ENCODE data around the gene LIPC. TPM values are rescaled to one million over a fixed set of nuclear protein-coding genes. Genes with fewer than 3 reads are reported as not detected.

The LIPC gene
- polyA plus RNA-seq, 3 donors = 0.37 TPM; not detected in 2

- intact Hi-C loops (cut with micrococcal nuclease) = no loop called here
- peaks cover 0 to 1% (median 0%) of the 10 kb centered on the region in 7 donors for H3K9me3 Mint-ChIP-seq
- no peak overlapping the region for H3K4me3 Mint-ChIP-seq
- H3K9me3 ChIP-seq (replicated peaks in 1 of 2; ENCODE audit: control insufficient read depth in 1 of 2, insufficient read depth in 1 of 2, low read length in 2 of 2) = no peaks in the 10 kb centered on the region
- WGBS (ENCODE audit: insufficient coverage) = 95% methylated on average over 18 of the region's 24 CpGs
- no peak for TF ChIP-seq CTCF (IDR thresholded peaks at IDR 0.05)
- no peak overlapping the region for H3K9ac ChIP-seq (ENCODE audit: insufficient read depth, low read length, poor library complexity, severe bottlenecking)
- H3K79me2 ChIP-seq (ENCODE audit: insufficient read depth, low read length) = no peaks in the 10 kb centered on the region
- no peak overlapping the region for H3K27ac ChIP-seq (ENCODE audit: low read depth in 1 of 2, low read length in 2 of 2)
- H3K36me3 Mint-ChIP-seq = no peaks in the 10 kb centered on the region
- no peak overlapping the region for H3K4me2 ChIP-seq (replicated peaks; ENCODE audit: extremely low read depth, low read length, poor library complexity, severe bottlenecking)
- no peaks in the 10 kb centered on the region for H3K27me3 ChIP-seq (ENCODE audit: control insufficient read depth in 2 of 2, insufficient read depth in 2 of 2, low read length in 2 of 2)
- H3K36me3 ChIP-seq (replicated peaks in 1 of 2; ENCODE audit: control insufficient read depth in 1 of 2, insufficient read depth in 2 of 2, low read length in 2 of 2) = no peaks in the 10 kb centered on the region
- peaks cover 20% of the 10 kb centered on the region for H3K4me1 Mint-ChIP-seq
- no peak for DNase-seq
- no peak overlapping the region for H2AFZ ChIP-seq (ENCODE audit: insufficient read depth, low read depth, low read length, poor library complexity, severe bottlenecking)
- peaks cover 15 to 38% of the 10 kb centered on the region in 2 donors for H3K4me1 ChIP-seq (ENCODE audit: control insufficient read depth in 1 of 2, insufficient read depth in 2 of 2, low read length in 2 of 2)
- no peaks in the 10 kb centered on the region for H4K20me1 ChIP-seq (ENCODE audit: insufficient read depth, low read length)
- H3K4me3 ChIP-seq (replicated peaks in 1 of 3; ENCODE audit: low read depth in 2 of 3, low read length in 3 of 3) = no peak overlapping the region
- H3K27ac Mint-ChIP-seq = peak overlapping the region in 1 of 7 donors; percentile 18
- H3K27me3 Mint-ChIP-seq (ENCODE audit: low read depth in 3 of 3) = peaks cover 1 to 7% (median 2%) of the 10 kb centered on the region in 3 donors
Observed at GRCh38 chr15:58552505-58553364, 120.9 kb downstream of the LIPC start.

GRCh38 chr15:58553365-58553918 is 121.7 kb downstream of the LIPC start:
- H3K27ac ChIP-seq (ENCODE audit: low read depth in 1 of 2, low read length in 2 of 2) = no peak overlapping the region
- Mint-ChIP-seq H3K9me3 (peaks cover 0 to 1% (median 0%) of the 10 kb centered on the region in 7 donors), H3K27me3 (ENCODE audit: low read depth in 3 of 3) (peaks cover 1 to 11% (median 2%) of the 10 kb centered on the region in 3 donors), H3K4me1 (peaks cover 20% of the 10 kb centered on the region), H3K36me3 (no peaks in the 10 kb centered on the region), H3K4me3 (no peak overlapping the region), H3K27ac (peak overlapping the region in 1 of 7 donors; percentile 52)
- no peak for DNase-seq
- no peak overlapping the region for H3K4me3 ChIP-seq (replicated peaks in 1 of 3; ENCODE audit: low read depth in 2 of 3, low read length in 3 of 3)
- H3K79me2 ChIP-seq (ENCODE audit: insufficient read depth, low read length) = no peaks in the 10 kb centered on the region
- WGBS (ENCODE audit: insufficient coverage) = 100% methylated on average over 9 of the region's 10 CpGs
- H4K20me1 ChIP-seq (ENCODE audit: insufficient read depth, low read length) = no peaks in the 10 kb centered on the region
- peaks cover 15 to 38% of the 10 kb centered on the region in 2 donors for H3K4me1 ChIP-seq (ENCODE audit: control insufficient read depth in 1 of 2, insufficient read depth in 2 of 2, low read length in 2 of 2)
- no peaks in the 10 kb centered on the region for H3K27me3 ChIP-seq (ENCODE audit: control insufficient read depth in 2 of 2, insufficient read depth in 2 of 2, low read length in 2 of 2)
- no peak for TF ChIP-seq CTCF (IDR thresholded peaks at IDR 0.05)
- H3K9me3 ChIP-seq (replicated peaks in 1 of 2; ENCODE audit: control insufficient read depth in 1 of 2, insufficient read depth in 1 of 2, low read length in 2 of 2) = no peaks in the 10 kb centered on the region
- H2AFZ ChIP-seq (ENCODE audit: insufficient read depth, low read depth, low read length, poor library complexity, severe bottlenecking) = no peak overlapping the region
- H3K36me3 ChIP-seq (replicated peaks in 1 of 2; ENCODE audit: control insufficient read depth in 1 of 2, insufficient read depth in 2 of 2, low read length in 2 of 2) = no peaks in the 10 kb centered on the region
- intact Hi-C loops (cut with micrococcal nuclease) = no loop called here
- H3K4me2 ChIP-seq (replicated peaks; ENCODE audit: extremely low read depth, low read length, poor library complexity, severe bottlenecking) = no peak overlapping the region
- H3K9ac ChIP-seq (ENCODE audit: insufficient read depth, low read length, poor library complexity, severe bottlenecking) = no peak overlapping the region

All from CD14-positive monocyte (primary cell).